NB4 (cell line): Measurements from ENCODE around the gene ASIC2.

Experiments
- CTCF ChIP-seq: IDR thresholded peaks from one replicate; pipeline ENCODE4 v1.5.1; 2012; ENCODE audit warnings: low read depth, low read length
- MYC ChIP-seq: IDR thresholded peaks from 2 replicates; pipeline ENCODE4 v1.6.1; 2011; ENCODE audit warnings: low read depth, low read length
- POLR2A ChIP-seq: IDR thresholded peaks from 2 replicates; pipeline ENCODE4 v1.6.1; 2011; ENCODE audit warnings: mild to moderate bottlenecking; ENCODE audit not compliant: insufficient read length; ENCODE audit errors: extremely low read depth

- TF ChIP-seq CTCF: no peak
- TF ChIP-seq POLR2A: no peak
- no peak for TF ChIP-seq MYC
Measured at GRCh38 chr17:33302394-33302793, 9.3 kb upstream of the ASIC2 start.
